SK-N-SH (cell line): ENCODE data around the gene ATF6.

Source experiments
- CTCF ChIP-seq: fragments of 200-600 bp; sonication (generic); IDR thresholded peaks from 2 replicates; pipeline ENCODE4 v1.6.1; 2017; ENCODE audit warnings: antibody characterized with exemption, mild to moderate bottlenecking, moderate library complexity
- EP300 ChIP-seq, 2 experiments: IDR thresholded peaks; 2 replicates each; pipeline versions ENCODE4 v1.4.0 to v1.6.1; 2012; ENCODE audit warnings: borderline replicate concordance in 1 of 2, low read depth in 1 of 2, low read length in 1 of 2
- FOXM1 ChIP-seq: IDR thresholded peaks from 2 replicates; pipeline ENCODE4 v1.4.0; 2012; ENCODE audit warnings: low read depth, mild to moderate bottlenecking
- GABPA ChIP-seq: IDR thresholded peaks from 2 replicates; pipeline ENCODE4 v1.4.0; 2012; ENCODE audit warnings: low read depth, mild to moderate bottlenecking
- MAX ChIP-seq: IDR thresholded peaks from 2 replicates; pipeline ENCODE4 v1.4.0; 2012; ENCODE audit warnings: low read depth
- PBX3 ChIP-seq: IDR thresholded peaks from 2 replicates; pipeline ENCODE4; 2012
- RCOR1 ChIP-seq: fragments of 150-350 bp; IDR thresholded peaks from 2 replicates; pipeline ENCODE4 v1.6.1; 2017; ENCODE audit warnings: antibody characterized with exemption, low read length
- REST ChIP-seq: IDR thresholded peaks from 2 replicates; pipeline ENCODE4 v1.6.1; 2012; ENCODE audit warnings: mild to moderate bottlenecking, low read depth, low read length, moderate library complexity
- SMC3 ChIP-seq: IDR thresholded peaks from 2 replicates; pipeline ENCODE4 v1.6.1; 2012; ENCODE audit warnings: low read depth, low read length, improper control_type of control experiment
- TEAD4 ChIP-seq: IDR thresholded peaks from 2 replicates; pipeline ENCODE4 v1.4.0; 2012; ENCODE audit warnings: mild to moderate bottlenecking, borderline replicate concordance; ENCODE audit not compliant: insufficient read depth
- USF1 ChIP-seq: IDR thresholded peaks from 2 replicates; pipeline ENCODE4 v1.4.0; 2012; ENCODE audit warnings: low read depth, borderline replicate concordance
- YY1 ChIP-seq: IDR thresholded peaks from 2 replicates; pipeline ENCODE4 v1.4.0; 2012; ENCODE audit warnings: low read depth, mild to moderate bottlenecking

DNA sequence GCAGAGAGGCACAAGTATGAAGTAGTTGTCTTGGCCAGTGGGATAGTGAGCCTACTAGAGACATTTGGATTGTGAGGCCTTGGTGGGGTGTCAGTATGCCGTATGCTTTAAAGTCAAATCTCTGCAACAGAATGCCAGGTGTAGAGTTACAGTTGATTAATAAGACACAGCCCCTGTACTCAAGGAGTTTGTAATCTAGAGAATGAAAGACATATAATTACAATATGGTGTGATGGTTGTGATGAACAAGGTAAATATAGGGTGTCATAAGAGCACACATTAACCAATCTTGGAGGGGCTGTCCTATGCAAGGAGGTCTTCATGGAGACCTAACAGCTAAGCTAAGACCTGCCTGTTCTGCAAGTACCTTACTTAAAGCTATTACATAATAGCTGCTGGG, 113.1 kb downstream of the ATF6 start:
- TF ChIP-seq GABPA (no peak), REST (no peak), TEAD4 (no peak), CTCF (no peak), MAX (no peak), YY1 (no peak), RCOR1 (no peak), EP300 (IDR thresholded peaks at IDR 0.05; ENCODE audit: borderline replicate concordance in 1 of 2, low read depth in 1 of 2, low read length in 1 of 2) (no peak), FOXM1 (no peak), SMC3 (no peak), PBX3 (no peak), USF1 (no peak)
